ENCODE data around the gene EPHA4.

EPHA4 gene

DNA sequence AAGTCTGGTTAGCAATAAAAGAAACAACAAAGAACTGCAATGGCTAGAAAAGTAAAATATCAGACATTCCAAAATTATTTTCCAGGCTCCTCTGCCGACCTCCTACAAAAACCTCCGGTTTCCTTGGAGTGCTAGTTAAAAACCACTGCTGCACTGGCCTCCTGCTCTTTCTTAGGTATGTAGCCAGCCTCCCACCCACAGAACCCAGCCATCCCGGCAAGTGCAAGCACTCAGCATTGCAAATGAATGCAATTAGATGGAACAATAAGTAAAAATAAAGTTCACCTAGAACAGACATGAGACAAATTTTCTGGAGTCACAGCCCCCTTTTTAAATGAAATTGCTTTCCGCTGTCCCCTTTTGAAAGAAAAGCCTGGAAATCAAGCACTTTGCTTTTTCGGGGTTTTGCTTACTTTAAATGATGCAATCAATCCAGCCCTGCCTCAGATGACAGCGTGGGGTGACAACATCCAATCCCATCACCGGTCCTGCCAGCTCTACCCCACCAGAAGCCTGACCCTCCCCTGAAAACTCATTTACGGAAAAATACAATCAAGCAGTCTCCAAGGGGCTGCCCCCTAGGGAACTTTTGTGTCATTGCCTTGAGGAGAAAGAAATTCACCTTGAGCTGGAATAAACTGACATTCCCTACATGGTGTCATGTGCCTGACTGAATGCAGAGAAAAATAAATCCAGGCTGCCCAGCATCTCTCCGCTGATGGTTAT is 199.8 kb downstream of the EPHA4 start:
- no peak overlapping the region for H3K27ac ChIP-seq
- TF ChIP-seq, protein P1, sequence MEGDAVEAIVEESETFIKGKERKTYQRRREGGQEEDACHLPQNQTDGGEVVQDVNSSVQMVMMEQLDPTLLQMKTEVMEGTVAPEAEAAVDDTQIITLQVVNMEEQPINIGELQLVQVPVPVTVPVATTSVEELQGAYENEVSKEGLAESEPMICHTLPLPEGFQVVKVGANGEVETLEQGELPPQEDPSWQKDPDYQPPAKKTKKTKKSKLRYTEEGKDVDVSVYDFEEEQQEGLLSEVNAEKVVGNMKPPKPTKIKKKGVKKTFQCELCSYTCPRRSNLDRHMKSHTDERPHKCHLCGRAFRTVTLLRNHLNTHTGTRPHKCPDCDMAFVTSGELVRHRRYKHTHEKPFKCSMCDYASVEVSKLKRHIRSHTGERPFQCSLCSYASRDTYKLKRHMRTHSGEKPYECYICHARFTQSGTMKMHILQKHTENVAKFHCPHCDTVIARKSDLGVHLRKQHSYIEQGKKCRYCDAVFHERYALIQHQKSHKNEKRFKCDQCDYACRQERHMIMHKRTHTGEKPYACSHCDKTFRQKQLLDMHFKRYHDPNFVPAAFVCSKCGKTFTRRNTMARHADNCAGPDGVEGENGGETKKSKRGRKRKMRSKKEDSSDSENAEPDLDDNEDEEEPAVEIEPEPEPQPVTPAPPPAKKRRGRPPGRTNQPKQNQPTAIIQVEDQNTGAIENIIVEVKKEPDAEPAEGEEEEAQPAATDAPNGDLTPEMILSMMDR (conservative IDR thresholded peaks at IDR 0.05), result no peak

DNA sequence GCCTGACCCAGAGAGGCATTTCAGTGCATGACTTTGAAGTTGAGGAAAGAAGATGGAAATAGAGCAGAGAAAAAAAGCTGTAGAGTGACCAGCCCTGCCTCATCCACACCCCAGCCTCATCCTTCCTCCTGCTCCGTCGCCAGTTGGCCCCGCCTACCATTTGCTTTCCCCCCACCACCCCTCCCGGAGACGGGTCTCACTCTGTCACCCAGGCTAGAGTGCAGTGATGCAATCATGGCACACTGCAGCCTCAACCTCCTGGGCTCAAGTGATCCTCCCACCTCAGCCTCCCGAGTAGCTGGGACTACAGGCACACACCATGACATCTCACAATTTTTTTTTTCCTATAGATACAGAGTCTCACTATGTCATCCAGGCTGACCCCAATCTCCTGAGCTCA is 200.8 kb downstream of the EPHA4 start:
- TF ChIP-seq, protein P1 (conservative IDR thresholded peaks at IDR 0.05), result no peak
- H3K27ac ChIP-seq, result no peak overlapping the region

DNA sequence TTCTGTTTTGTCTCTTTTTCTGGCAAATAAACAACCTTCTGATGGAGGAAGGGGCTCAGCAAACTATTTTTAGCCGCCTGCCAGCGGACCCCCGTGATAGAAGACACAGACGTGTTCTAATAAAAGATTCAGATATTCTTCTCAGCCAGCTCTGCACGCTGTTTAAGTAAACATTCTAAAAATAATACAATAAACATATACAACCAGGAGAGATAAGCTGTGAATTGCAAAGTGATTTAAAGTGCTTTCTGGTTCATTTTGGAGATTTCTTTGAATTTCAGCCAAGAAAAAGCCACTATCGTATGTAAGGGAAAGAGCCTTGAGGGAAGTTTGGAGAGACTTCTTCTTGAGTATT is 201.3 kb downstream of the EPHA4 start:
- no peak overlapping the region for H3K27ac ChIP-seq

GRCh38 chr2:221370076-221370856 is 201.8 kb downstream of the EPHA4 start:
- TF ChIP-seq, protein P1 (conservative IDR thresholded peaks at IDR 0.05), result no peak

More for the DNA sequence above, 201.3 kb downstream of the EPHA4 start:
- TF ChIP-seq, protein P1 (conservative IDR thresholded peaks at IDR 0.05), result no peak

More at GRCh38 chr2:221370076-221370856, 201.8 kb downstream of the EPHA4 start:
- H3K27ac ChIP-seq, result no peak overlapping the region
